ENCODE results near the gene COL11A2. TPM values are rescaled to one million over a fixed set of nuclear protein-coding genes. Genes with fewer than 3 reads are reported as not detected.

The COL11A2 gene
- total and polyA plus RNA-seq, 2 of the 13 experiments (the other 11 are each of a cell fraction or from before 2014, with no cell fraction given), result 0.55 TPM

DNA sequence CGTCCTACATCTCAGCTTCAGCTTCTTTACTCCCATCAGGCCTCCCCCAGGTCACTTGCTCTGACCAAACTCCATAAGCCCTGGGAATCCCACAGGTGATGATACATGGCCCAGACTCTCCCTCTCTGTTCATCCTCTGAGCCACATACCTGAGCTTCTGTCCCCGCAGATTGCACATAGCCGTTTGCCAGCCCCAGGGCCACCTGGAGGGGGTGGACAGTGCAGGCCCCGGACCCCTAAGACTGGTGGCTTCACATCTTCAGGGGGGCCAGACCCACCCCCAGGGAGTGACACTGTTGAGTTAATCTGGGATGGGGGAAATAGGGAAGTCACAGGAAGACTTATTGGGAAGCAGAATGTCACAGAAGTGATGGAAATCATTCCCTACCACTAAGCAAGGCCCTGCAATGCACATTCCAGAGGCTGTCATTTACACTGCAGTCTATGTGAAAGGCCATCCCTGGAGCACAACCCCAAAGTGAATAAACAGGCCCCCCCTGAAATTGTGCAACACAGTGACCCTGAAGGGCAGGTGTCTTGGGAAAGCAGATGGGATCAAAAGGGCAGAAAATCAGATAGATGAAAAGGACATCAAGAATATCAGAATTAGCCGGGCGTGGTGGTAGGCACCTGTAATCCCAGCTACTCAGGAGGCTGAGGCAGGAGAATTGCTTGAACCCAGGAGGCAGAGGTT, 6.0 kb upstream of the COL11A2 start (continued):
- peak; percentile 27; the same call in 1 of the 2 replicates for TF ChIP-seq ZNF768 (CRISPR knock-in tag; IDR thresholded peaks at IDR 0.05)
- TF ChIP-seq, protein P1, sequence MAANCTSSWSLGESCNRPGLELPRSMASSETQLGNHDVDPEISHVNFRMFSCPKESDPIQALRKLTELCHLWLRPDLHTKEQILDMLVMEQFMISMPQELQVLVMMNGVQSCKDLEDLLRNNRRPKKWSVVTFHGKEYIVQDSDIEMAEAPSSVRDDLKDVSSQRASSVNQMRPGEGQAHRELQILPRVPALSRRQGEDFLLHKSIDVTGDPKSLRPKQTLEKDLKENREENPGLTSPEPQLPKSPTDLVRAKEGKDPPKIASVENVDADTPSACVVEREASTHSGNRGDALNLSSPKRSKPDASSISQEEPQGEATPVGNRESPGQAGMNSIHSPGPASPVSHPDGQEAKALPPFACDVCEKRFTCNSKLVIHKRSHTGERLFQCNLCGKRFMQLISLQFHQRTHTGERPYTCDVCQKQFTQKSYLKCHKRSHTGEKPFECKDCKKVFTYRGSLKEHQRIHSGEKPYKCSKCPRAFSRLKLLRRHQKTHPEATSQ (CRISPR knock-in tag; IDR thresholded peaks at IDR 0.05; ENCODE audit: borderline replicate concordance), result no peak
- 0 out of 2 replicates have a peak, but pooled peaks have one; percentile 42 for TF ChIP-seq ZIK1 (CRISPR knock-in tag; IDR thresholded peaks at IDR 0.05; ENCODE audit: borderline replicate concordance, low read depth)
- TF ChIP-seq MXI1 (IDR thresholded peaks at IDR 0.05; ENCODE audit: borderline replicate concordance, low read depth, low read length), result peak; percentile 44; the same call in 1 of the 3 replicates
- TF ChIP-seq SP1 (IDR thresholded peaks at IDR 0.05), result no peak
- no peak; the same call in 1 of the 2 replicates for TF ChIP-seq SP1 (CRISPR knock-in tag; IDR thresholded peaks at IDR 0.05)
- peak; percentile 94 for TF ChIP-seq NCOA2 (CRISPR knock-in tag; IDR thresholded peaks at IDR 0.05)
- no peak for TF ChIP-seq ZFP36L1 (CRISPR knock-in tag; IDR thresholded peaks at IDR 0.05)
- TF ChIP-seq FOXC1 (CRISPR knock-in tag; IDR thresholded peaks at IDR 0.05; ENCODE audit: borderline replicate concordance), result no peak
- peak; percentile 98 for TF ChIP-seq FOXO1 (CRISPR knock-in tag; IDR thresholded peaks at IDR 0.05)
- TF ChIP-seq, protein P2, sequence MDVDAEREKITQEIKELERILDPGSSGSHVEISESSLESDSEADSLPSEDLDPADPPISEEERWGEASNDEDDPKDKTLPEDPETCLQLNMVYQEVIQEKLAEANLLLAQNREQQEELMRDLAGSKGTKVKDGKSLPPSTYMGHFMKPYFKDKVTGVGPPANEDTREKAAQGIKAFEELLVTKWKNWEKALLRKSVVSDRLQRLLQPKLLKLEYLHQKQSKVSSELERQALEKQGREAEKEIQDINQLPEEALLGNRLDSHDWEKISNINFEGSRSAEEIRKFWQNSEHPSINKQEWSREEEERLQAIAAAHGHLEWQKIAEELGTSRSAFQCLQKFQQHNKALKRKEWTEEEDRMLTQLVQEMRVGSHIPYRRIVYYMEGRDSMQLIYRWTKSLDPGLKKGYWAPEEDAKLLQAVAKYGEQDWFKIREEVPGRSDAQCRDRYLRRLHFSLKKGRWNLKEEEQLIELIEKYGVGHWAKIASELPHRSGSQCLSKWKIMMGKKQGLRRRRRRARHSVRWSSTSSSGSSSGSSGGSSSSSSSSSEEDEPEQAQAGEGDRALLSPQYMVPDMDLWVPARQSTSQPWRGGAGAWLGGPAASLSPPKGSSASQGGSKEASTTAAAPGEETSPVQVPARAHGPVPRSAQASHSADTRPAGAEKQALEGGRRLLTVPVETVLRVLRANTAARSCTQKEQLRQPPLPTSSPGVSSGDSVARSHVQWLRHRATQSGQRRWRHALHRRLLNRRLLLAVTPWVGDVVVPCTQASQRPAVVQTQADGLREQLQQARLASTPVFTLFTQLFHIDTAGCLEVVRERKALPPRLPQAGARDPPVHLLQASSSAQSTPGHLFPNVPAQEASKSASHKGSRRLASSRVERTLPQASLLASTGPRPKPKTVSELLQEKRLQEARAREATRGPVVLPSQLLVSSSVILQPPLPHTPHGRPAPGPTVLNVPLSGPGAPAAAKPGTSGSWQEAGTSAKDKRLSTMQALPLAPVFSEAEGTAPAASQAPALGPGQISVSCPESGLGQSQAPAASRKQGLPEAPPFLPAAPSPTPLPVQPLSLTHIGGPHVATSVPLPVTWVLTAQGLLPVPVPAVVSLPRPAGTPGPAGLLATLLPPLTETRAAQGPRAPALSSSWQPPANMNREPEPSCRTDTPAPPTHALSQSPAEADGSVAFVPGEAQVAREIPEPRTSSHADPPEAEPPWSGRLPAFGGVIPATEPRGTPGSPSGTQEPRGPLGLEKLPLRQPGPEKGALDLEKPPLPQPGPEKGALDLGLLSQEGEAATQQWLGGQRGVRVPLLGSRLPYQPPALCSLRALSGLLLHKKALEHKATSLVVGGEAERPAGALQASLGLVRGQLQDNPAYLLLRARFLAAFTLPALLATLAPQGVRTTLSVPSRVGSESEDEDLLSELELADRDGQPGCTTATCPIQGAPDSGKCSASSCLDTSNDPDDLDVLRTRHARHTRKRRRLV (CRISPR knock-in tag; IDR thresholded peaks at IDR 0.05), result 0 out of 2 replicates have a peak, but pooled peaks have one; percentile 35
- TF ChIP-seq FOXP1 (IDR thresholded peaks at IDR 0.05), result peak; percentile 83
- peak; percentile 99 for TF ChIP-seq FOXP1 (CRISPR knock-in tag; IDR thresholded peaks at IDR 0.05)
- TF ChIP-seq PCBP1 (IDR thresholded peaks at IDR 0.05; ENCODE audit: borderline replicate concordance, low read depth, low read length), result no peak
- peak; percentile 98 for TF ChIP-seq TEAD3 (CRISPR knock-in tag; optimal IDR thresholded peaks at IDR 0.05; ENCODE audit: borderline replicate concordance)
- TF ChIP-seq, protein P3, sequence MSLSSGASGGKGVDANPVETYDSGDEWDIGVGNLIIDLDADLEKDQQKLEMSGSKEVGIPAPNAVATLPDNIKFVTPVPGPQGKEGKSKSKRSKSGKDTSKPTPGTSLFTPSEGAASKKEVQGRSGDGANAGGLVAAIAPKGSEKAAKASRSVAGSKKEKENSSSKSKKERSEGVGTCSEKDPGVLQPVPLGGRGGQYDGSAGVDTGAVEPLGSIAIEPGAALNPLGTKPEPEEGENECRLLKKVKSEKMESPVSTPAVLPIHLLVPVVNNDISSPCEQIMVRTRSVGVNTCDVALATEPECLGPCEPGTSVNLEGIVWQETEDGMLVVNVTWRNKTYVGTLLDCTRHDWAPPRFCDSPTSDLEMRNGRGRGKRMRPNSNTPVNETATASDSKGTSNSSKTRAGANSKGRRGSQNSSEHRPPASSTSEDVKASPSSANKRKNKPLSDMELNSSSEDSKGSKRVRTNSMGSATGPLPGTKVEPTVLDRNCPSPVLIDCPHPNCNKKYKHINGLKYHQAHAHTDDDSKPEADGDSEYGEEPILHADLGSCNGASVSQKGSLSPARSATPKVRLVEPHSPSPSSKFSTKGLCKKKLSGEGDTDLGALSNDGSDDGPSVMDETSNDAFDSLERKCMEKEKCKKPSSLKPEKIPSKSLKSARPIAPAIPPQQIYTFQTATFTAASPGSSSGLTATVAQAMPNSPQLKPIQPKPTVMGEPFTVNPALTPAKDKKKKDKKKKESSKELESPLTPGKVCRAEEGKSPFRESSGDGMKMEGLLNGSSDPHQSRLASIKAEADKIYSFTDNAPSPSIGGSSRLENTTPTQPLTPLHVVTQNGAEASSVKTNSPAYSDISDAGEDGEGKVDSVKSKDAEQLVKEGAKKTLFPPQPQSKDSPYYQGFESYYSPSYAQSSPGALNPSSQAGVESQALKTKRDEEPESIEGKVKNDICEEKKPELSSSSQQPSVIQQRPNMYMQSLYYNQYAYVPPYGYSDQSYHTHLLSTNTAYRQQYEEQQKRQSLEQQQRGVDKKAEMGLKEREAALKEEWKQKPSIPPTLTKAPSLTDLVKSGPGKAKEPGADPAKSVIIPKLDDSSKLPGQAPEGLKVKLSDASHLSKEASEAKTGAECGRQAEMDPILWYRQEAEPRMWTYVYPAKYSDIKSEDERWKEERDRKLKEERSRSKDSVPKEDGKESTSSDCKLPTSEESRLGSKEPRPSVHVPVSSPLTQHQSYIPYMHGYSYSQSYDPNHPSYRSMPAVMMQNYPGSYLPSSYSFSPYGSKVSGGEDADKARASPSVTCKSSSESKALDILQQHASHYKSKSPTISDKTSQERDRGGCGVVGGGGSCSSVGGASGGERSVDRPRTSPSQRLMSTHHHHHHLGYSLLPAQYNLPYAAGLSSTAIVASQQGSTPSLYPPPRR (CRISPR knock-in tag; IDR thresholded peaks at IDR 0.05; ENCODE audit: borderline replicate concordance), result peak; percentile 94
- no peak for TF ChIP-seq TOE1 (CRISPR knock-in tag; IDR thresholded peaks at IDR 0.05)
- no peak for TF ChIP-seq ATF7-NPFF (CRISPR knock-in tag; IDR thresholded peaks at IDR 0.05; ENCODE audit: low read depth)
- TF ChIP-seq MED8 (CRISPR knock-in tag; IDR thresholded peaks at IDR 0.05; ENCODE audit: insufficient replicate concordance), result peak; percentile 68
